Keratinocyte (primary cell): Measurements from ENCODE around the gene HLX.

Experiments
- EZH2 ChIP-seq: IDR thresholded peaks from one replicate; pipeline ENCODE4 v1.6.1; 2012; ENCODE audit warnings: inconsistent platforms, mild to moderate bottlenecking, low read length, moderate library complexity
- TF ChIP-seq, protein P1 (sequence below), 3 experiments: IDR thresholded peaks in 1 of 3; conservative IDR thresholded peaks in 1 of 3; optimal IDR thresholded peaks in 1 of 3; 2 replicates in 2 of 3; 3 replicates in 1 of 3; pipeline versions ENCODE3 to v1.5.1; 2011; ENCODE audit warnings: low read length in 3 of 3, mild to moderate bottlenecking in 3 of 3, moderate library complexity in 2 of 3, control low read depth in 1 of 3, inconsistent platforms in 1 of 3; ENCODE audit not compliant: insufficient read depth in 2 of 3; ENCODE audit errors: extremely low read depth in 1 of 3

DNA sequence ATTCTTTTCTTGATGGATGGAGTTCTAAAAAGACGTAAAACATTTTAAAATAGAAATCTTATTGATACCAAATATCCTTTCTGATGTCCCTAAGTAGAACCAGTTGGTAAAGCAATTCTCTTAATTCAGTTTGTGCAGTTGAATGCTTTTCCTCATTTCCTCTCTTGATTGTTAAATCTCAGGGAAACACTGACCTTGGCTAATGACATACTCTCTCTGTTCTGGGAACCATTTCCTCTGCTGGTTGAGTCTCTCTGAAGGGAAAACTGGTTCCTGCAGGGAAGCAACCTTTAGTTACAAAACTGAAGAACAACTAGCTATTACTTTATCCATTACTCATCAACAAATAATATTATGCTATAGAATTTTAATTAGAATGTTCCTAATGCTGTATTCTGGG, 36.7 kb downstream of the HLX start:
- TF ChIP-seq, protein P1, sequence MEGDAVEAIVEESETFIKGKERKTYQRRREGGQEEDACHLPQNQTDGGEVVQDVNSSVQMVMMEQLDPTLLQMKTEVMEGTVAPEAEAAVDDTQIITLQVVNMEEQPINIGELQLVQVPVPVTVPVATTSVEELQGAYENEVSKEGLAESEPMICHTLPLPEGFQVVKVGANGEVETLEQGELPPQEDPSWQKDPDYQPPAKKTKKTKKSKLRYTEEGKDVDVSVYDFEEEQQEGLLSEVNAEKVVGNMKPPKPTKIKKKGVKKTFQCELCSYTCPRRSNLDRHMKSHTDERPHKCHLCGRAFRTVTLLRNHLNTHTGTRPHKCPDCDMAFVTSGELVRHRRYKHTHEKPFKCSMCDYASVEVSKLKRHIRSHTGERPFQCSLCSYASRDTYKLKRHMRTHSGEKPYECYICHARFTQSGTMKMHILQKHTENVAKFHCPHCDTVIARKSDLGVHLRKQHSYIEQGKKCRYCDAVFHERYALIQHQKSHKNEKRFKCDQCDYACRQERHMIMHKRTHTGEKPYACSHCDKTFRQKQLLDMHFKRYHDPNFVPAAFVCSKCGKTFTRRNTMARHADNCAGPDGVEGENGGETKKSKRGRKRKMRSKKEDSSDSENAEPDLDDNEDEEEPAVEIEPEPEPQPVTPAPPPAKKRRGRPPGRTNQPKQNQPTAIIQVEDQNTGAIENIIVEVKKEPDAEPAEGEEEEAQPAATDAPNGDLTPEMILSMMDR (optimal IDR thresholded peaks at IDR 0.05 in 1 of 3, IDR thresholded peaks at IDR 0.05 in 1 of 3, conservative IDR thresholded peaks at IDR 0.05 in 1 of 3; ENCODE audit: extremely low read depth in 1 of 3, insufficient read depth in 2 of 3, low read length in 3 of 3): no peak
- no peak for TF ChIP-seq EZH2
